EH (cell line): ENCODE results near the gene SEPTIN3.
"Not testable (repeated sequence)": the region's sequence is repeated elsewhere in the genome, so short reads cannot be mapped to it uniquely, and the experiment has no call there.

Source experiments
- DNase-seq: peaks from one replicate; pipeline ENCODE4 v3.0.0-alpha.2; 2015; ENCODE audit warnings: low read depth

SEPTIN3 gene

GRCh38 chr22:41940832-41941765 is 28.1 kb upstream of the SEPTIN3 start:
- peak; percentile 83 for DNase-seq

GRCh38 chr22:41943661-41944209 is 25.5 kb upstream of the SEPTIN3 start:
- DNase-seq: peak; percentile 29

GRCh38 chr22:41946629-41947423 is 22.4 kb upstream of the SEPTIN3 start, which contains the start of gene CENPM:
TSS of gene CENPM (minus strand) at chr22:41947152. CDS start at chr22:41947076, 76 bp downstream.
- peak; percentile 94 for DNase-seq

GRCh38 chr22:41947424-41948080 is 21.7 kb upstream of the SEPTIN3 start:
- DNase-seq: no peak

- DNase-seq: no peak
These were observed 21.1 kb upstream of the SEPTIN3 start for GRCh38 chr22:41948142-41948541.

GRCh38 chr22:41948928-41949296 is 20.3 kb upstream of the SEPTIN3 start:
- not testable (repeated sequence) for DNase-seq

GRCh38 chr22:41949297-41949965 is 19.8 kb upstream of the SEPTIN3 start:
- DNase-seq: no peak

GRCh38 chr22:41951898-41952474 is 17.3 kb upstream of the SEPTIN3 start, which contains the start of gene SMIM45:
TSS of gene SMIM45 (plus strand) at chr22:41952150.
- no peak for DNase-seq

- no peak for DNase-seq
These were observed 16.5 kb upstream of the SEPTIN3 start for GRCh38 chr22:41952713-41953112.

- DNase-seq: no peak
These were observed 11.2 kb upstream of the SEPTIN3 start for GRCh38 chr22:41957941-41958556.

GRCh38 chr22:41963453-41964111 is 5.7 kb upstream of the SEPTIN3 start:
- DNase-seq: no peak

GRCh38 chr22:41964112-41964491 is 5.1 kb upstream of the SEPTIN3 start:
- DNase-seq: no peak

- DNase-seq: no peak
These were observed 3.0 kb upstream of the SEPTIN3 start for GRCh38 chr22:41966225-41966606.

- DNase-seq: peak; percentile 95
These were observed 2.5 kb upstream of the SEPTIN3 start for GRCh38 chr22:41966607-41967240.

GRCh38 chr22:41968601-41969000 is 642 bp upstream of the SEPTIN3 start:
- DNase-seq: no peak

- no peak for DNase-seq
These were observed 1.4 kb downstream of the SEPTIN3 start for GRCh38 chr22:41970601-41971000.

GRCh38 chr22:41971431-41971830 is 2.2 kb downstream of the SEPTIN3 start:
- no peak for DNase-seq

GRCh38 chr22:41974691-41975290 is 5.5 kb downstream of the SEPTIN3 start:
- DNase-seq: no peak
